ENCODE results near the gene PLEKHA3. TPM values are rescaled to one million over a fixed set of nuclear protein-coding genes. Genes with fewer than 3 reads are reported as not detected.

The PLEKHA3 gene
- total and polyA plus RNA-seq, 9 of the 15 experiments (the other 6 are each of a cell fraction or from before 2014, with no cell fraction given), result 2.3 to 23.4 (median 10.5) TPM

DNA sequence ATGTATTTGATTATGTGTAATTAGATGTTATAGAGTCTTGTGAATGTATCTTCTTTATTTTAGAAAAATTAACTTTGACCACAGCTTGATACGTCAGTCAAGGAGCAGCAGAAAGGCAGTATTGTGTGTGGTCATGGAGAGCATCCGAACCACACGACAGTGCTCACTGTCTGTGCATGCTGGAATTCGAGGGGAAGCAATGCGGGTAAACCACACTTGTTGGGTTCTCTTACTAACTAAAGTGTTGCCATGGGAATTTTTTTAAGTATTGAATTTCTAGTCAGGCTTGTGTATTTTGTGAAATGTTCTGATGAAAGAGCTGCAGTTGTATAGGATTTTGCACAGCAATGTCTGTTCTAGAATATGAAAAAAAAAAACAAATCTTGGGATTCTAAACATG lies 24.3 kb upstream of the PLEKHA3 start (continued):
- TF ChIP-seq KLF1 (tag; IDR thresholded peaks at IDR 0.05) (no peak), U2AF2 (optimal IDR thresholded peaks at IDR 0.05; ENCODE audit: low read depth, low read length) (no peak), JUN (IDR thresholded peaks at IDR 0.05; ENCODE audit: borderline replicate concordance, low read depth, low read length) (no peak), JUN (CRISPR knock-in tag; IDR thresholded peaks at IDR 0.05; ENCODE audit: borderline replicate concordance) (no peak)

DNA sequence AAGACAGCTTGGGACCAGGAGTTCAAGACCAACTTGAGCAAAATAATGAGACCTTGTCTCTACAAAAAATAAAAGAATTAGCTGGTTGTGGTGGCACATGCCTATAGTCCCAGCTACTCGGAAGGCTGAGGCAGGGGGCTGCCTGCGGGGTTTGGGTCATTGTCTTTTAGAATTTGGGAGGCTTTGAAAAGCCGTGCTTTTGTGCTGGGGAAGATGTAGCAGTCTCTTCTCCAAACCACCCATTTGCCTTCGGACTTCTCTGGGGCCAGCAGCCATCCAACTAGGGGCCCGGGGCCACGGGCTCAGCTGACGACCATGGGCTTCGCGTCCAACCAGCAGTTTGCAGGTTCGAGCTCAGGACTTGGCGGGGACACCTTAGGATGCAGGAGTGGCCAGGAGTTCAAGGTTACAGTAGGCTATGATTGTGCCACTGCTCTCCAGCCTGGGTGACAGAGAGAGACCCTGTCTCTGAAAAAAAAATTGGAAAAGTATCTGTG lies 22.8 kb upstream of the PLEKHA3 start:
- no peaks in the 10 kb centered on the region for H3K9me1 ChIP-seq (ENCODE audit: control insufficient read depth, insufficient read depth, low read length)
- in situ Hi-C loops (cut with MboI) (no loop called here), intact Hi-C loops (cut with micrococcal nuclease) (no loop called here)
- peak overlapping the region; percentile 14; the same call in 1 of the 2 replicates for H2AFZ ChIP-seq (ENCODE audit: low read depth, low read length)
- ChIA-PET CTCF (ENCODE audit: low intra/inter-chr PET ratio) (no interaction called here), POLR2A (interaction anchor here (0.9 kb wide), 1 partner anchor 12 kb away, joined by 3 read pairs; no protein-coding TSS in a partner anchor)
- H3K79me2 ChIP-seq (ENCODE audit: control insufficient read depth, insufficient read depth, low read length), result no peaks in the 10 kb centered on the region
- 52% methylated on average over 11 of the region's 11 CpGs for WGBS (ENCODE audit: insufficient coverage, low coverage, missing lambda C conversion rate)
- H3K4me3 ChIP-seq, result no peak overlapping the region
- H3K27me3 ChIP-seq (ENCODE audit: control insufficient read depth in 2 of 2, insufficient read depth in 2 of 2, low read length in 2 of 2), result no peaks in the 10 kb centered on the region
- no peaks in the 10 kb centered on the region for H4K20me1 ChIP-seq (replicated peaks; ENCODE audit: control insufficient read depth, insufficient read depth, low read length)
- no peak overlapping the region for H3K27ac ChIP-seq (ENCODE audit: extremely low read depth, low read depth, low read length)
- FAIRE-seq (no peak), ATAC-seq (peak; percentile 17; the same call in 1 of the 3 replicates), DNase-seq (ENCODE audit: extremely low read depth in 1 of 4, low spot score in 3 of 4) (no peak)
- H3K4me1 ChIP-seq (replicated peaks in 1 of 2; ENCODE audit: control insufficient read depth in 2 of 2, insufficient read depth in 2 of 2, low read length in 2 of 2), result peaks cover 3 to 4% of the 10 kb centered on the region in 2 experiments; a peak in 3 of 5 replicates
- no TSS peak for BruUV-seq (replicated peaks)
- TF ChIP-seq MYBL2 (IDR thresholded peaks at IDR 0.05; ENCODE audit: low read depth) (no peak), MYBL2 (CRISPR knock-in tag; IDR thresholded peaks at IDR 0.05; ENCODE audit: borderline replicate concordance) (no peak), ZNF140 (CRISPR knock-in tag; IDR thresholded peaks at IDR 0.05) (no peak), ZNF239 (CRISPR knock-in tag; IDR thresholded peaks at IDR 0.05) (no peak), KHSRP (IDR thresholded peaks at IDR 0.05) (no peak), SNRNP70 (optimal IDR thresholded peaks at IDR 0.05; ENCODE audit: low read depth, low read length) (no peak), NCOA2 (IDR thresholded peaks at IDR 0.05; ENCODE audit: partially characterized antibody in 2 of 2) (no peak), CXXC5 (CRISPR knock-in tag; IDR thresholded peaks at IDR 0.05) (no peak), TCF3 (CRISPR knock-in tag; IDR thresholded peaks at IDR 0.05) (no peak), CC2D1A (IDR thresholded peaks at IDR 0.05) (no peak)
- TF ChIP-seq, protein P1, sequence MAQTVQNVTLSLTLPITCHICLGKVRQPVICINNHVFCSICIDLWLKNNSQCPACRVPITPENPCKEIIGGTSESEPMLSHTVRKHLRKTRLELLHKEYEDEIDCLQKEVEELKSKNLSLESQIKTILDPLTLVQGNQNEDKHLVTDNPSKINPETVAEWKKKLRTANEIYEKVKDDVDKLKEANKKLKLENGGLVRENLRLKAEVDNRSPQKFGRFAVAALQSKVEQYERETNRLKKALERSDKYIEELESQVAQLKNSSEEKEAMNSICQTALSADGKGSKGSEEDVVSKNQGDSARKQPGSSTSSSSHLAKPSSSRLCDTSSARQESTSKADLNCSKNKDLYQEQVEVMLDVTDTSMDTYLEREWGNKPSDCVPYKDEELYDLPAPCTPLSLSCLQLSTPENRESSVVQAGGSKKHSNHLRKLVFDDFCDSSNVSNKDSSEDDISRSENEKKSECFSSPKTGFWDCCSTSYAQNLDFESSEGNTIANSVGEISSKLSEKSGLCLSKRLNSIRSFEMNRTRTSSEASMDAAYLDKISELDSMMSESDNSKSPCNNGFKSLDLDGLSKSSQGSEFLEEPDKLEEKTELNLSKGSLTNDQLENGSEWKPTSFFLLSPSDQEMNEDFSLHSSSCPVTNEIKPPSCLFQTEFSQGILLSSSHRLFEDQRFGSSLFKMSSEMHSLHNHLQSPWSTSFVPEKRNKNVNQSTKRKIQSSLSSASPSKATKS (CRISPR knock-in tag; IDR thresholded peaks at IDR 0.05), result no peak
- TF ChIP-seq, protein P2, sequence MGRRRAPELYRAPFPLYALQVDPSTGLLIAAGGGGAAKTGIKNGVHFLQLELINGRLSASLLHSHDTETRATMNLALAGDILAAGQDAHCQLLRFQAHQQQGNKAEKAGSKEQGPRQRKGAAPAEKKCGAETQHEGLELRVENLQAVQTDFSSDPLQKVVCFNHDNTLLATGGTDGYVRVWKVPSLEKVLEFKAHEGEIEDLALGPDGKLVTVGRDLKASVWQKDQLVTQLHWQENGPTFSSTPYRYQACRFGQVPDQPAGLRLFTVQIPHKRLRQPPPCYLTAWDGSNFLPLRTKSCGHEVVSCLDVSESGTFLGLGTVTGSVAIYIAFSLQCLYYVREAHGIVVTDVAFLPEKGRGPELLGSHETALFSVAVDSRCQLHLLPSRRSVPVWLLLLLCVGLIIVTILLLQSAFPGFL (CRISPR knock-in tag; IDR thresholded peaks at IDR 0.05), result no peak
- H3K9me3 ChIP-seq (replicated peaks; ENCODE audit: control insufficient read depth, insufficient read depth, low read depth, low read length), result no peaks in the 10 kb centered on the region
- H3K4me2 ChIP-seq (ENCODE audit: insufficient read depth, low read length), result no peak overlapping the region
- H3K9ac ChIP-seq (ENCODE audit: insufficient read depth in 1 of 2, low read depth in 2 of 2, low read length in 2 of 2), result 0 out of 4 replicates have a peak overlapping the region, but pooled peaks of 1 of the 2 experiments have one; percentile 37
- H3K36me3 ChIP-seq (ENCODE audit: control insufficient read depth, insufficient read depth, low read length), result no peaks in the 10 kb centered on the region
